ENCODE results near the gene DFFA.

DFFA gene

GRCh38 chr1:10431070-10431730, 41.1 kb downstream of the DFFA start:
- TF ChIP-seq RAD21 (IDR thresholded peaks at IDR 0.05; ENCODE audit: low read depth) = no peak
- no peak for TF ChIP-seq REST (IDR thresholded peaks at IDR 0.05; ENCODE audit: low read depth)
- no peak for TF ChIP-seq CEBPB (IDR thresholded peaks at IDR 0.05)
- no peak for TF ChIP-seq NFIC (IDR thresholded peaks at IDR 0.05)
- no peak for TF ChIP-seq MAX (IDR thresholded peaks at IDR 0.05)
- TF ChIP-seq FOXM1 (IDR thresholded peaks at IDR 0.05; ENCODE audit: borderline replicate concordance, low read depth) = no peak

GRCh38 chr1:10430216-10431069, 41.9 kb downstream of the DFFA start, which contains the start of gene CENPS:
TSS of gene CENPS (plus strand) at chr1:10430433. CDS start at chr1:10430518, 85 bp downstream.
- TF ChIP-seq ZBTB7A (IDR thresholded peaks at IDR 0.05; ENCODE audit: low read depth) (peak; percentile 82), TCF12 (IDR thresholded peaks at IDR 0.05; ENCODE audit: low read depth) (peak; percentile 14; the same call in 1 of the 2 replicates), TAF1 (IDR thresholded peaks at IDR 0.05; ENCODE audit: low read depth) (peak; percentile 54; the same call in 1 of the 2 replicates), EP300 (IDR thresholded peaks at IDR 0.05; ENCODE audit: borderline replicate concordance) (no peak), RAD21 (IDR thresholded peaks at IDR 0.05; ENCODE audit: low read depth) (peak; percentile 51; the same call in 1 of the 2 replicates), MAX (IDR thresholded peaks at IDR 0.05) (peak; percentile 96), EGR1 (IDR thresholded peaks at IDR 0.05) (peak; percentile 46; the same call in 1 of the 2 replicates), YY1 (IDR thresholded peaks at IDR 0.05; ENCODE audit: low read depth) (no peak; the same call in 1 of the 2 replicates), USF1 (IDR thresholded peaks at IDR 0.05) (no peak)

- TF ChIP-seq YY1 (IDR thresholded peaks at IDR 0.05; ENCODE audit: low read depth) = no peak
These were observed 42.5 kb downstream of the DFFA start for GRCh38 chr1:10429868-10430215.

- TF ChIP-seq FOXM1 (IDR thresholded peaks at IDR 0.05; ENCODE audit: borderline replicate concordance, low read depth) = no peak
- TF ChIP-seq TAF1 (IDR thresholded peaks at IDR 0.05; ENCODE audit: low read depth) = no peak
- TF ChIP-seq ZBTB7A (IDR thresholded peaks at IDR 0.05; ENCODE audit: low read depth) = no peak
- TF ChIP-seq TEAD4 (IDR thresholded peaks at IDR 0.05) = no peak
- TF ChIP-seq YY1 (IDR thresholded peaks at IDR 0.05; ENCODE audit: low read depth) = no peak
- TF ChIP-seq REST (IDR thresholded peaks at IDR 0.05; ENCODE audit: low read depth) = no peak
- no peak for TF ChIP-seq TCF12 (IDR thresholded peaks at IDR 0.05; ENCODE audit: low read depth)
These were observed 43.3 kb downstream of the DFFA start for GRCh38 chr1:10428984-10429383.

- TF ChIP-seq CEBPB (IDR thresholded peaks at IDR 0.05) = no peak
- no peak for TF ChIP-seq TEAD4 (IDR thresholded peaks at IDR 0.05)
- no peak for TF ChIP-seq EP300 (IDR thresholded peaks at IDR 0.05; ENCODE audit: borderline replicate concordance)
- no peak for TF ChIP-seq FOXM1 (IDR thresholded peaks at IDR 0.05; ENCODE audit: borderline replicate concordance, low read depth)
- no peak for TF ChIP-seq MAX (IDR thresholded peaks at IDR 0.05)
- no peak for TF ChIP-seq RAD21 (IDR thresholded peaks at IDR 0.05; ENCODE audit: low read depth)
- TF ChIP-seq ZBTB7A (IDR thresholded peaks at IDR 0.05; ENCODE audit: low read depth) = no peak
- no peak for TF ChIP-seq EGR1 (IDR thresholded peaks at IDR 0.05)
- no peak for TF ChIP-seq YY1 (IDR thresholded peaks at IDR 0.05; ENCODE audit: low read depth)
- TF ChIP-seq TAF1 (IDR thresholded peaks at IDR 0.05; ENCODE audit: low read depth) = no peak
- no peak for TF ChIP-seq NFIC (IDR thresholded peaks at IDR 0.05)
- no peak for TF ChIP-seq REST (IDR thresholded peaks at IDR 0.05; ENCODE audit: low read depth)
- TF ChIP-seq USF1 (IDR thresholded peaks at IDR 0.05) = no peak
- TF ChIP-seq TCF12 (IDR thresholded peaks at IDR 0.05; ENCODE audit: low read depth) = no peak
- no peak for TF ChIP-seq CREB1 (IDR thresholded peaks at IDR 0.05; ENCODE audit: low read depth)
These were observed 47.7 kb downstream of the DFFA start for GRCh38 chr1:10424651-10425050.
